Vagina (tissue), 2 donors: ENCODE measurements around the gene FBXO39. TPM values are rescaled to one million over a fixed set of nuclear protein-coding genes. Genes with fewer than 3 reads are reported as not detected.

Experiments
- DNase-seq, 2 donors: peaks; one replicate each; pipeline ENCODE4 v3.0.0-alpha.2; 2017; ENCODE audit errors: extremely low spot score in 2 of 2
- H3K27ac ChIP-seq: fragments of 200-600 bp; sonication (generic); one replicate; pipeline ENCODE4 v1.5.1; 2019
- H3K27me3 ChIP-seq: fragments of 200-600 bp; sonication (generic); one replicate; pipeline ENCODE4 v1.5.1; 2019
- H3K36me3 ChIP-seq, 2 donors: fragments of 200-600 bp; sonication (generic); one replicate each; pipeline ENCODE4 v1.5.1; 2017 to 2019
- H3K4me1 ChIP-seq: fragments of 200-600 bp; sonication (generic); one replicate; pipeline ENCODE4 v1.5.1; 2019
- H3K4me3 ChIP-seq, 2 donors: fragments of 200-600 bp; sonication (generic); 1 replicate in 1 of 2; 2 replicates in 1 of 2; pipeline ENCODE4 v1.5.1; 2016 to 2019
- H3K9me3 ChIP-seq: fragments of 200-600 bp; sonication (generic); one replicate; pipeline ENCODE4 v1.5.1; 2019
- POLR2A ChIP-seq, 2 donors: fragments of 450-650 bp; IDR thresholded peaks; one replicate each; pipeline ENCODE4 v1.6.1; 2017; ENCODE audit warnings: antibody characterized with exemption in 2 of 2, mild to moderate bottlenecking in 2 of 2, moderate library complexity in 2 of 2
- POLR2AphosphoS5 ChIP-seq, 2 donors: sonication (generic); formaldehyde crosslinking; IDR thresholded peaks; one replicate each; pipeline ENCODE4 v1.9.0; 2017; ENCODE audit warnings: antibody characterized with exemption in 2 of 2, mild to moderate bottlenecking in 2 of 2, low read depth in 1 of 2; ENCODE audit not compliant: insufficient read depth in 1 of 2
- intact Hi-C: fragments of 100-400 bp; cut with DNase I; formaldehyde crosslinking; loops from one replicate; pipeline ENCODE4 v1.15.1; 2023
- total RNA-seq: library from RNA; depleted of rRNA; stranded (reverse); fragments of >200 nt; gene quantifications from one replicate; pipeline ENCODE4 v1.2.3, GENCODE V29; 2016
- TF ChIP-seq, protein P1 (sequence below), 3 experiments: fragments of 450-650 bp in 2 of 3; fragments of 200-600 bp in 1 of 3; sonication (generic) in 1 of 3; IDR thresholded peaks; one replicate each; pipeline ENCODE4 v1.5.1; 2017 to 2019; ENCODE audit warnings: antibody characterized with exemption in 3 of 3, mild to moderate bottlenecking in 2 of 3, moderate library complexity in 2 of 3

Gene FBXO39
- total RNA-seq, 1 donor from 2014 or later, result not detected

DNA sequence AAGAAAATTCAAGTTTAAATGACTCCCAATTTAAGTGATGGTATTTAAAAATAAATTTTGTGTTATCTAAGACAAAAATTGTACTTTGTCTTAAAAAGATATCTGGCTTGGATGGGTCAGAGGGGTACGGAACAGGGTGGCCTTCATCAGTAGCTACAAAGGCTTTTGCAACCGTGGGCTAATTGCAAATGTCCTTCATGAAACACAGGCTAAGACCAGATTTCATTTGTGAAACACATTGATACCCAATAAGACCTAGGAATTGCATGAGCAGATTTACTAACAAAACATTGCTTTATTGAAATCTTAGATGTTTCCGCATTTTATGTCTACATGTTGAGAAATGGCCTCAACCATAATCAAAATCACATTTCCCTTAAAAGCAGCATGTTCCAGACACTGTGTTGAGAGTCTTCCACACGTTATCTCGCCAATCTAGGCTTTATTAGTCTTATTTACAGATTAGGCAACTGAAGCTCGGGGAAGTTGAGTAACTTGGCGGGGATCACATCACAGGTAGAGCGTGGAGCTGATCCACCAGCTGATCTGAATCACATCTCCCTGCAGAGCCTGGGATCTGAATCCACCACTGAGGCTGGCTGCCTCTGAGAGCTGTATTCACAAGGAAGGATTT is 21.8 kb downstream of the FBXO39 start:
- Histone ChIP-seq H3K4me3 (no peak overlapping the region), H3K27ac (no peak overlapping the region), H3K4me1 (peaks cover 13% of the 10 kb centered on the region), H3K27me3 (no peaks in the 10 kb centered on the region), H3K36me3 (no peaks in the 10 kb centered on the region), H3K9me3 (no peaks in the 10 kb centered on the region)
- intact Hi-C loops, result no loop called here
- no peak for DNase-seq
- no peak for TF ChIP-seq POLR2A (IDR thresholded peaks at IDR 0.05)
- TF ChIP-seq, protein P1, sequence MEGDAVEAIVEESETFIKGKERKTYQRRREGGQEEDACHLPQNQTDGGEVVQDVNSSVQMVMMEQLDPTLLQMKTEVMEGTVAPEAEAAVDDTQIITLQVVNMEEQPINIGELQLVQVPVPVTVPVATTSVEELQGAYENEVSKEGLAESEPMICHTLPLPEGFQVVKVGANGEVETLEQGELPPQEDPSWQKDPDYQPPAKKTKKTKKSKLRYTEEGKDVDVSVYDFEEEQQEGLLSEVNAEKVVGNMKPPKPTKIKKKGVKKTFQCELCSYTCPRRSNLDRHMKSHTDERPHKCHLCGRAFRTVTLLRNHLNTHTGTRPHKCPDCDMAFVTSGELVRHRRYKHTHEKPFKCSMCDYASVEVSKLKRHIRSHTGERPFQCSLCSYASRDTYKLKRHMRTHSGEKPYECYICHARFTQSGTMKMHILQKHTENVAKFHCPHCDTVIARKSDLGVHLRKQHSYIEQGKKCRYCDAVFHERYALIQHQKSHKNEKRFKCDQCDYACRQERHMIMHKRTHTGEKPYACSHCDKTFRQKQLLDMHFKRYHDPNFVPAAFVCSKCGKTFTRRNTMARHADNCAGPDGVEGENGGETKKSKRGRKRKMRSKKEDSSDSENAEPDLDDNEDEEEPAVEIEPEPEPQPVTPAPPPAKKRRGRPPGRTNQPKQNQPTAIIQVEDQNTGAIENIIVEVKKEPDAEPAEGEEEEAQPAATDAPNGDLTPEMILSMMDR (IDR thresholded peaks at IDR 0.05), result no peak
- peak in 1 of 2 donors; percentile 37 for TF ChIP-seq POLR2AphosphoS5 (IDR thresholded peaks at IDR 0.05; ENCODE audit: insufficient read depth in 1 of 2, low read depth in 1 of 2)

DNA sequence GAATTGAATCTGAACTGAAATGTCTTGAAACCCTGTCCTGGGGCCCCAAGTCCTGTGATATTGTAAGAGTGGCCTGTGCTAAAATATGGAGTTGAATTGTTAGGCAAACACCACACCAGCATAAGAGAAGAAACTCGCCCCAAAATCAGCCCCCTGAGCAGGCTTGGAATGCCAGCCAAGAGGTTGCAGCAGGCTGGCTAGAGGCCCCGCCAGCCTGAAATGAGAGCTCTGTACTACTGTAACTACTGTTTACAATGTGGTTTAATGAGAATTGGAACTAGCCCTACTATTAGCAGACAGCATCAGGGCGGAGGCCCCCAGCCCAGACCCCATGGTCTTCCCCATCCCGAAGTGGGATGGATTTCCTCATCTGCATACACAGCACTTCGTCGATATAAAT is 23.7 kb downstream of the FBXO39 start:
- DNase-seq, result peak in 1 of 2 donors; percentile 32
- peaks cover 13% of the 10 kb centered on the region for H3K4me1 ChIP-seq
- TF ChIP-seq POLR2A (IDR thresholded peaks at IDR 0.05), result no peak
- intact Hi-C loops, result no loop called here
- H3K4me3 ChIP-seq, result no peak overlapping the region
- no peaks in the 10 kb centered on the region for H3K9me3 ChIP-seq
- no peaks in the 10 kb centered on the region for H3K36me3 ChIP-seq
- no peak overlapping the region for H3K27ac ChIP-seq
- no peaks in the 10 kb centered on the region for H3K27me3 ChIP-seq

DNA sequence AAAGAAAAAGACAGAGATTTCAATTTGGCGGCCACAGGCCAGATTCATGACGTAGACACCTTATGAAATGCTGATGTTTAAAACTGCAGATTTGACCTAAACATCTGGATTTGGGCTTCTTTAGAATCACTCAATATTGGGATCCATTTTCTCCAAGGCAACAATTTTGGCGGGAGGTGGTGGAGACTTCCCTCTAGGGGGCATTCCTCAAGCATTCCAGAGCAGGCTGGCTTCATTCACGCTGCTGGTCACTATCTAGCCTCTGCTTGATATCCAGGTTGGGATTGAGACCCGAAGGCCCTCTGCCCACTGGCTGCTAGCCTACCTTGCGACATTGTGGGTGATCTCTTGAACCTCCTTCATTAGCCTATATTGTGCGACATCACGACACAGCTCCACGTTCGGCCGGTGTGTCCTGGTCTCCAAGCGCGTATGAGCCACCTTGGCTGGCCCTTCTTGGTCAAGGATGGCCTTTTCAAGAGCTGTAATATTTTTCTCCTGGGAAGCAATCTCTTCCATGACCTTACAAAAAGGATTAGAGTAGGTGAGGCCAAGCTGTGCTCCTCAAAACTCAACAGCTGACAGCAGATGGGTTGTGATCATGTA is 24.5 kb downstream of the FBXO39 start:
- DNase-seq, result peak in 1 of 2 donors; percentile 42

DNA sequence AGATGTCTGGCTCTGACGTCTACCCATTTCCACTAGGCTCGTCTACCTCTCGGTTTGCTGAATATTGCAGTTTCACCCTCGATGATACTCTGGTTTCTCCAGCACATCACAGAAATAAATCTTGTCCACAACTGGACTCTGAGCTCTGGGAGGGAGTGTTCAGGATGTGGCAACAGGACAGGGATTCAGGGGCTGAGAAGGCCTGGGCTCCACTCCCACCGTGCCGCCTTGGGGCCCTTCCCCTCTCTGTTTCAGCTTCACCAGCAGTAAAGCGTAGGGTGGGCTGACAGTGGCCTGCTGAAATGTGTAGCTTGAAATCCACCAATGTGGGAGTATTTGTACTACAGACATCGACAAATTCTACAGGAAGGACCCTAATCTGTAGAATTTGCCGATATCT is 35.5 kb downstream of the FBXO39 start:
- Histone ChIP-seq H3K36me3 (no peaks in the 10 kb centered on the region), H3K4me3 (no peak overlapping the region), H3K27me3 (no peaks in the 10 kb centered on the region), H3K4me1 (no peaks in the 10 kb centered on the region), H3K9me3 (no peaks in the 10 kb centered on the region), H3K27ac (no peak overlapping the region)
- DNase-seq, result no peak
- intact Hi-C loops, result no loop called here
- TF ChIP-seq POLR2A (IDR thresholded peaks at IDR 0.05) (no peak), POLR2AphosphoS5 (IDR thresholded peaks at IDR 0.05; ENCODE audit: insufficient read depth in 1 of 2, low read depth in 1 of 2) (no peak)
- TF ChIP-seq, protein P1 (IDR thresholded peaks at IDR 0.05), result no peak

More for the DNA sequence above, 24.5 kb downstream of the FBXO39 start:
- peaks cover 13% of the 10 kb centered on the region for H3K4me1 ChIP-seq
- H3K27ac ChIP-seq, result no peak overlapping the region
- no peak overlapping the region for H3K4me3 ChIP-seq
- intact Hi-C loops, result no loop called here
- no peaks in the 10 kb centered on the region for H3K9me3 ChIP-seq
- TF ChIP-seq POLR2A (IDR thresholded peaks at IDR 0.05), result no peak
- TF ChIP-seq, protein P1 (IDR thresholded peaks at IDR 0.05), result no peak
- TF ChIP-seq POLR2AphosphoS5 (IDR thresholded peaks at IDR 0.05; ENCODE audit: insufficient read depth in 1 of 2, low read depth in 1 of 2), result no peak
- H3K36me3 ChIP-seq, result no peaks in the 10 kb centered on the region
- H3K27me3 ChIP-seq, result no peaks in the 10 kb centered on the region

DNA sequence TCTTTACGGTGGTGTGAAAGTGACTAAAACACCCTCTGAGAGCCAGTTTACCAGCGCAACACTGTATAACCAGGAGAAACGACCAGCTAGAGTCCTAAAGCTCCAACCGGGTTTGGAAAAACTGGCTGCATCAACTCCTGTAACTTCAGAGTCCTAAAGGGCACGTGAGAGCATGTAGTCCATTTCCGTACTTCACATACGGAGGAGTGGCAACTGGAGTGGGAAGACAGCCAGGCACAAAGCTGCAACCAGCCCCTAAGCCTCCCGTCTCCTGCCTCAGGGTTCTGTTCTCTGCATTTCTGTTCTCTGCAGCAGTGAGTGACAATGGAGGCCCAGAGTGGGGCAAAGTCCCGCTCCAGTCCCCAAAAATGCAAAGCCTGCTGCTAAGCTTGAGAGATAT is 36.3 kb downstream of the FBXO39 start:
- Histone ChIP-seq H3K27ac (no peak overlapping the region), H3K27me3 (no peaks in the 10 kb centered on the region), H3K9me3 (no peaks in the 10 kb centered on the region), H3K4me1 (no peaks in the 10 kb centered on the region), H3K36me3 (no peaks in the 10 kb centered on the region), H3K4me3 (no peak overlapping the region)
- no peak for DNase-seq
- TF ChIP-seq, protein P1 (IDR thresholded peaks at IDR 0.05), result no peak
- TF ChIP-seq POLR2A (IDR thresholded peaks at IDR 0.05) (no peak), POLR2AphosphoS5 (IDR thresholded peaks at IDR 0.05; ENCODE audit: insufficient read depth in 1 of 2, low read depth in 1 of 2) (no peak)
- intact Hi-C loops, result no loop called here
